NCI-H526 (cell line): ENCODE results near the gene APOA1.
"Not testable (repeated sequence)": the region's sequence is repeated elsewhere in the genome, so short reads cannot be mapped to it uniquely, and the experiment has no call there.

Experiments
- DNase-seq, 2 experiments: peaks; one replicate each; lab custom pipeline; 2025; lab: John Stamatoyannopoulos, UW

The APOA1 gene

DNA sequence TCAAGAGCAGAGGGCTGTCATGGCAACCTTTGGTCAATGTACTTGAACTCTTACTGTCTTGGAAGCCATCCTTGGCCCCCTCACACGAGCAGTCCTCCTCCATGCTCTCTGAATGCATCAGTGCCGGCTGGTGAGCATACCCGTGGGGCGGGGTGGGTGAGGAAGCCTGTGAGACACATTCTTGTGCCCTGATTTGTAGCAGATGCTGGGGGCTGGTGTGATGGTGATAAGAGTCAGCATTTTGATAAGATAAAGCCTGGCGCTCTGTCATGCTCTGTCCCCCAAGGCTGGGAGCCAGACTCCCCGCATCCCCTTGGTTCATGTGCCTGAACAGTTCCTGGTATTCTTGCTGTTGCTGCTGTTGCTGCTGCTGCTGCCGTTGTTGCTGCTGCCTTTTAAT lies 20.5 kb upstream of the APOA1 start:
- DNase-seq = no peak

DNA sequence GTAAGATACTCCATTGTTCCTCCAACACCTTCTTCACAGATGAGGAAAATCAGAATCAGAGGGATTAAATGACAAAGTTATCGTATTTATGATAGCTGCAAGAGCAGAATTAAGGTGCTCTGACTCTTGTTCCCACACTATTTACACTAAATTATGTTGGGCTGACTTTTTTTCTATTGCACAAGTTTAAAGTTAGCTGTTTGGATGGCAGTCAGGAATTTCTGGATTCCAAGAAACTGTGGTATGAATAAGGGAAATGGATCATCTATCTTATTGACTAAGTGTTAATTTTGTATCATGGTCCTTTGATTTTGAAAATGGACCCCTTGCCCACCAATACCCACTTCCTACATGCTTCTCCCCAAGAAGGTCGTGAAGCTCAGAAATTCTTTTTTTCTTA lies 19.9 kb upstream of the APOA1 start:
- DNase-seq = no peak

DNA sequence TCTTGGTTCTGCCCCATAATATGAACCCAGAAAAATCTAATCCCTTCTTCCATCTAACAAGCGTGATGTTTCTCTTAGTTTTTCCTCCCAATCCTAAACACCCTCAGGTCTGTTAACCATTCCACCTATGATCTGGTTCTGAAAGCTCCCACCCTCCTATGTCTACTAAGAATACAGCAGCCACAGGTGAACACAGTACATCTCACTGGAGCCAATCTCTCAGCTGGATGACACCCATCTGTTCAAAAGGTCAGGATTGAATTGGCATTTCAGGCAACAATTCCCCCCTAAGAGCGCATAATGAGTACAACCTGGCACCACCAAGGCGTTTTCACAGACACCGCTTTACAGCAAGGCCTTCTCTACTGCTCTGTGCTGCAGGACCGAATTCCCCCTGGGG lies 19.0 kb upstream of the APOA1 start:
- no peak for DNase-seq

DNA sequence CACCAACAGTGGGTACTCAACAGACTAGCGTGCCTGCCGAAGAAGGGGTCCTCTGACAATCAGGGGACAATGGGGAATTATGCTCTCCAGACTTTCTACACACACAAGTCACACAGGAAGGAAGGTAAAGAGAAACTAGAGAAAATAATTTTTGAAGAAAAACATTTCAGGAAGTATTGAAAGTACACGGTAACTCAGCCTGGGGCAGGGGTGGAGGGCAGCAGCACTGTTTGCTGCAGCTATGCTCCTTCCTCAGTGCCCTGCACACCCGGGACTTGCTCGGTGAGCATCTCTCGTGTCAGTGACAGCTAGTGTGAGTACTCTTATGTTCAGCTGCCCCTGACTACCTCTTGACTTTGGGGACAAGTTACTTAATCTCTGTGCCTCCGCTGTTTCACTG lies 18.0 kb upstream of the APOA1 start:
- no peak for DNase-seq

DNA sequence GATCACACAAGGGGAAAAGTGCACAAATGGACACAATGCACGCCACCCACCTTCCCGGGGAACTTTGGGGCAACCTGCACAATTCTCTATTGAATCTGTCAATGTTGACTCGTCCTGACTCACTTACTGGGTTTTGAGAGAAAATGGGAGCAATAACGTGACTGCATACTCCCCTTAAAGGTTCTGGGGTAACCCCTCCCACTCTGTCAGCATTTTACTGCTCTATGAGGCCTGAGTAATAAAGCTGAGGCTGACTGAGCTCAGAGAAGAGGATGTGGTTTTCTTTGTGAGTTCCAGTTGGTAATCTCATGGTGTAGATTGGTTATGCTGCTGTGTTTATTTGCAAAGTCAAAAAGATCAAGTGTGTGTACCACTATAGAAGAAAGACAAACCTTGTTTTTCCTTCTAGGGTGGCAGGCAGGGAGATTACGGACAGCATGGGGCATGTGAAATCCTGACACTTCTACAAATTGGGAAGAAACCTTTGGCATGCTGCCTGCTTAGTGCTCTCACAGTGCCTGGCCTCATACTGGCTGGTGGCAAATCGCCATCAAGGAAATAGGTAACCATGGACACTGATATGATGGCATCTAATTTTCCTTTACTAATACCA lies 16.1 kb upstream of the APOA1 start:
- DNase-seq = no peak

DNA sequence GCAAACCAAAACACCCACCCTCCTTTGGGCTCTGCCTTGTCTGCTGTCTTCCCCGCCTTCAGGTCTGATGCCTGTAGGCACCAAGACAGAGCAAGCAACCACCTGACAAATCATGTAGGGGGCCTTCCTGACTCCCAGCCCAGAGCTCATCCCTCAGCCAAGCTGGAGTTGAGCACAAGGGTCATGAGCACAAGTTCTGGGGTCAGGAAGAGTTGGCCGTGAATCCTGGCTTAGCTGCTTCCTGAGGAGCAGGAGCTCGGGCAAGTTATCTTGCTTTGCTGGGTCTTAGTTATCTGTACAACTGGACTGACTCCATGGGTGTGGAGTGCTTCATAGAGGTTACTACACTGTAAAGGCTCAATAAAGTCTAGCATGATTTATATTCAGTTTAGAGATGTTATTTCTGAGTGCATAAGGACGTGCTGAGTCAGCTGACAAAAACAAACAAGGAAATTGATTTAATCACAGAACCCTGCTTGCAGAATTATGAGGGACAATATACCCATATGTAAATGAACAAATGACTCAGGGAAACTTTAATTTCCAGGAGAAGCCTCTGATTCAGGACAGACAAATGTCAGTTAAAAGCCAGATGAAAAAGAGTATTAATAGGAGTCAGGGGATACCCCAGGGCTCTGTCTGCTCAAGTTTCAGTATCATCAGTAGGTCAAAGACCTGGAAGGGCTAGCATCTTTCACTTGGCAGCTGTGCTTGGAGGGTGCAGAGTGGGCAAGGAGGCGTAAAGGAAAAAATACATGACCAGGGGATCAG lies 15.0 kb upstream of the APOA1 start:
- no peak for DNase-seq

DNA sequence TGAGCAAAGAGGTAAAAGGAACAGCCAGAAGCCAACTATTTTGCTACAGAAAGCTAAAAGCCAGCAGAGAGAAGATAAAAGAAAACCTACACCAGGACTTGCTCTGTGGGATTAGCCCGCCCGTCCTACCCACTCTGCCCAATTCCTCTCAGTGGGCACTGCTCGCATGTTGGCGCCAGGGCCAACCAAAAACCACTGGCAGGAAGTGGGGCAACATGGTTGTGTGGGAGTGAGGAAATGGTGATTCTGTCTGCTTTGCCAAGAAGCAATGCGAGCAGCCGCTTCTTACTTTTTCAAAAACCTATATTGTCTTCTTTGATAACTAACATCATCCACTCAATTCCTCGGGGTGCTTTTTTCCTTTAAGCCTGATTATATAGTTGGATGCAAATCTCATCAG lies 14.2 kb upstream of the APOA1 start:
- no peak for DNase-seq

DNA sequence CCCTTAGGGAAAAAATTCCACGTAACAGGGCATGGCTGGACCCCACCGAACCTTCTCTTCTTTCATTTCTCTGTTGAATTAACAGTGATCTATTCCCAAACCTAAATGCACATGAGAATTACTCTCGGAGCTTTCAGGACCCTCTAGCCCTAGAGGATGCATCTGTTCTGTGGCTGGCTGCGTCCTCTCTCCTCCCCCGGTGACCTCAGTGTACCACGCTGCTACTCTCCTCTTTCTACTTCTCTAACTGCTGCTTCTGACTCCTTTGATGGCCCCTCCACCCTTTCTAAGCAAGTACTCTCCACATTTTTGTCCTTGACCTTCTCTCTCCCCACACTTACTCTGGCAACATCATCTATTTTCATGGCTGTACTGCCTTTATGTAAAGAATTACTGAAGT lies 12.1 kb upstream of the APOA1 start:
- DNase-seq = no peak

DNA sequence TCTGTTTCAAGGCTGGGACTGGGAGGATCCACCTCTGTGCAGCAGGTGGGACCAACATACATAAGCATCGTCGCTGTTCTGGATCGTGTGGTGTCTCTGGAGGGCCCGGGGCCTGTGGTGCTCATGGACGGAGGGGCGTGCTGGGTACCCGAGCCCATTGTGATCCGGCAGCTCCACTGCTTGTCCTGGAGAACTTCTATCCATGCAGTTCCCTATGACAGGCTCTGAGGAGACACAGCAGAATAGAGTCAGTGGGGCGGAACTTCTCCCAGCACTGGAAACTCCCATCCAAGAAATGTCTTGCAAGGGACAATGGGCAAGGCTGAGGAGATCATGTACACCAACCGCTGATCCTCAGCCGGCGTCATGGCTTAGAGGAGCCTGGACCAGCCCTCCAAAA lies 11.6 kb upstream of the APOA1 start:
- DNase-seq = no peak

DNA sequence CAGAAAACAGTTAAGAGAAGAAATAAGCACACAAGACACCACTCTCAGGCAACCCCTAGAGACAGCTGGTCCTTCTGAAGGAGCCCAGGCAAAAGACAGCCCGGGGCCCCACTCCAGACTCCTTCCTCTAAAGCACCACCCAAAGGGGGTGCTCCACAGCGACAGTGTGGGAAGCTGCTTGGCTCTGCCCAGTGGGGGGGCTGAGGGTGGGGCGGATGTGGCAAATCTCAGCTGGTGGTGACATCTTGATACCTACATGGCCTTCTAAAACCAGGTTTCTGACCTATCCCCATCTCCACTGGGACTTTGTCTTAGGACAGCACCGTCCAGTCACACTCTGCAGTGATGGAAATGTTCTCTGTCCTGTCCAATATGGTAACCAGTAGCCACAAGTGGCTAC lies 10.2 kb upstream of the APOA1 start:
- DNase-seq = no peak

DNA sequence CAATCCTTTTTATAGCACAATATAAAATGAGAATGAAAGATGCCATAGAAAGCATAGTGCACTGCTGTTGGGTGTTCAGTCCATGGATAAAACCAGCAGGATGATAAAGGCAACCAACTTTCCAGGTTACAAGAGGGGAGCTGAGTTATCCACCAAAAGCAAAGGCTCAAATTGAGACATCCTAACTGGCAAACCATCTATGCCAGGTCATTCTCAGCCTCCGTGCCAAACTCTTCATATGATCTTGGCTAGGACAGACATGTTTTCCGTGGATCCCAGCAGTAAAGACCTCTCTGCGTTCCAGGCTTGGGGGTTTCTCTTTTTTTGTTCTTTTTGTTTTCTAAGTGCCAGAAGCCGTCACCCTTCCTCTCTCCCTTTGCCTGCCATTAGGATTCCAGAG lies 7.3 kb upstream of the APOA1 start:
- DNase-seq = no peak

DNA sequence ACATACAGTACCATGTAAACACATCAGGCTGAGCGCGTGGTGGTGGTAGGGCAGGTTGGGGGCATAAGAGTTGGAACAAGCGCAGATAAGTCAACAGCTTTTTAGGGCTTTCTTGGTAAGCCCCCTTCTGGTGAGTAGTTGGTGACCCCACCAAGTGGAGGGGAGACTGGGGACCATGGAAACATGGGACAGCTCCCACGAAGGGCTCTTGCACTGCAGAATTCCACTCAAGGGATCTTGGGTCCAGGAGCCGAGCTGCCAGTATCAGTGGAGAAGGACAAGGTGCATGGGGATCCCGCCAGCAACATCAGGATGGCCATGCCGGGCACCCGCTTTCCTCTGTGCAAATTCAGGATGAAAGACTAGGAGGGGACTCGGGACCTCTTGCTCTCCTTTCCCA lies 6.2 kb upstream of the APOA1 start:
- no peak for DNase-seq

DNA sequence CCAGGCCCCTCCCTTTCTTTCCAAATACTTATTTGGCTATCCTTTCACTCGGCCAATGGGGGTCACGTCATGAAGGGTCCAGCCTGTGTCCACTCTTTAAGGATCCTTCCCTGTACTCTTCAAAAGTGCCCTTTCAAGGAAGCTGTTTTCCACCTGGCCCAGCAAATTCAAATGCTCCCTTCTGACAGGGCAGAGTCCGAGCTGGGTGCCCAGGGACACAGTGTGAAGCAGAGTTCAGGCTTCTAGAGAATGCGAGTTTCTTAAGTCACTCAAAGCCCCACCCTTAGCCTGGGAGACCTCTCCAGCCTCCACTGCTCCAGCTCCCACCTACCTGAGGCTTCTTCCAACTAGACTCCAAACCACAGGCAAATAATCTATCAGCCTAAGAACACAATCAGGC lies 5.5 kb upstream of the APOA1 start:
- DNase-seq = no peak

DNA sequence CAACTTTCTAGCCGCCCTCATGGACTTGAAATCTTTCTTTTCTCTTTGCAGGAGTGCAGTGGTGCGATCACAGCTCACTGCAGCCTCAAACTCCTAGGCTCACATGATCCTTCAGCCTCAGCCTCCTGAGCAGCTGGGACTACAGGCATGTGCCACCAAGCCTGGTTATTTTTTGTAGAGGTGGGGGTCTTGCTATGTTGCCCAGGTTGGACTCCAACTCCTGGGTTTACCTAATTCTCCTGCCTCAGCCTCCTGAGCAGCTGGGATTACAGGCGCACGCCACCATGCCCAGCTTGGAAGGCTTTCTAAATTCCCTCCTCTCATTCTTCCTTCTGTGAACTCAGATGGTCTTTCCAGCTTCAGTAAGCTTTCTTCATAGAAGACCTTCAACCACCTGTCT lies 4.7 kb upstream of the APOA1 start:
- DNase-seq = no peak

DNA sequence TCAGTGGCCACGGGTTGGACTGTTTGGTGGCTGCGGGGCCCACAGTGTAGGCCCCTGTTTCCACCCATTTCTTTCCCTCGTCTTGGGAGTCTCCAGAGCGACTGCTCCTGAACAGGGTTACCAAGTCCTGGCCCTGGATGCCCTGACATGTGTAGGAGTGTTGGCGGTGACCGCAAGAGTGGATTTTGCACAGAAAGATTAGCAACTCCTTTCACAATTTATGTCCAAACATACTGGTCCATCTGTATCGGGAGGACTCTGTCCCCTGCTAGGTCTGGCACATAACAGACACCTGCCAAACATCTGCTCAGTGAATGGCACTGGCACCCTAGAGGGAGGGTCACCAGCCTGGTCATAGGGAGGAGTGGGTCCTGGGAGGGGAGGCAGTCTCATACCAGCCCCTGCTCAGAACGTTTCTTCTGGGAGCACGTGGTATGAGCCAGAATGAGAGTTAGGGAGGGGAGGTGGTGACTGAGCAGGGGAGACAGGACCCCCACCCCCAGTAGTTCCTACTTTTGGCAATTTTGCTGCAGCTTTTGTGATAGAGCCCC lies 3.4 kb upstream of the APOA1 start:
- no peak for DNase-seq

DNA sequence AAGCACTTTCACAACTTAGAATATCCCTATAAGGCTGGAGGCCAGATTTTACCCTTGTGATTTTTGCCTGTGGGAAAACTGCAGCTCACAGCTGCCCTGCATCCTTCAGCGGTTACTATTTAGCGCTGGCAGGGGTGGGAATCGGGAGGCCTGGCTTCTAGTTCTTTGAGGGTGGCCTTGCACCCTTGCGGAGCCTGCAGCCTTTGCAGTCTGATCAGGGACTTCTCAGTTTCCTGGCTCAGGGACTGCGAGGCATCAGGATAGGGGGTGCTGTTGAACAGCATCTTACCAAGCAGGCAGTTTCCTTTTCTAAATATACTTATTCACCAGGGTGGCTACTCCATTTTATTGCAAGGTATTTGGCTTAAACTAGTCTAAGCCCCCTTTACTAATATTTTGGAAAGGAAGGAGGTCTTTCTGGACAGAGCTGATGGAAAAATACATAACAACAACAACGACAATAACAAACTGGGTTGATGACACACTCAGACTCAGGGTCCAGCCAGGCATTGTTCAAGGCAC lies 2.9 kb upstream of the APOA1 start:
- DNase-seq = peak in 1 of 2 experiments; percentile 35

DNA sequence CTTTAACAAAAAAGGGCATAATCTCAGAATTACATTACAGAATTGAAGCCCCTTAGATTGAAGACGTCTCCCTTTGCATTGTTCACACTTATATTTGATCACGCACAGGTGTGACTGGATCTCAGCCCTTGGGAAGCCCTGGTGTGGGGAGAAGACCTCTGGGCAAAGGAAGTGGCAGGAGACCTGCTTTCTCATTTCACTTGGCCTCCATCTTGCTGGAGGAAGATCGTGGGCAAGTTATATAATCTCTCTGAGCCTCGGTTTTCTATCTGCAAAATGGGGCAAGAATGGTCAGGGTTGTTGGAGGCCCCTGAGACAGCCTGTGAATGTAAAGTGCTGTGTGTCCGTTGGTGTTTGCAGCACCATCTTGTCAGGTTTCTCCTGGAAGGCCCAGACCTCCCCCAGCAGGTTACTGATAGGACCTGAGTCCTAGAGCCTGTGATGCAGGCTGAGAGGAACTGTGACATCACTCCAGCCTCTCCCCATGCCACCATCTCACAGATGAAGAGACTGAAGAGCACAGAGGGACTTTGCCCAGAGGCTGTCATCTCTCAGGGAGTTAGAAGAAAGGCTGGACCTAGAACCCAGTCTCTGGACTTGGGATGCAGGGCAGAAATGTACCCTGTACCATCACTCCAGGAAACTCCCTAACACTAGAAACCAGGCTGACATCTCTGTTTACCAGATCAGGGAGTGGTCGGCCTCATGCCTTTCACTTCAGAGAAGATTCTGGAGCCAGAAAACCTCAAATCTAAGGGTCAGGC lies 1.1 kb upstream of the APOA1 start:
- DNase-seq = no peak

DNA sequence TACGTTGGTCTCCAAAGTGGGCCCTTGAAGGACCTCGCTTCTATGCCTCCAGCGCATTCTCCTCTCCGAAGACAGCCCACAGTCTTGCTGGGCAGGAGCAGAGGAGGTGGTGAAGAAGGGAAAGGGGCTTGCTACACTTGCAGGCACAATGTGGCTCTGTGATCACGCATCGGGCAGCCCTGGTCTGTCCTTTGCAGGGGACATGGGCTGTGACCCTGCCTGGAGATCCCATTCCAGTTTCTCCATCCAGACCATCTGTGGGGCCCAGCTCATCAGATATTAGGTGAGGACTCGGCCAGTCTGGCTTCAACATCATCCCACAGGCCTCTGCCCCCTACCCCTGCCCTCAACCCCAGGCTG lies 810 bp downstream of the APOA1 start:
- DNase-seq = no peak

DNA sequence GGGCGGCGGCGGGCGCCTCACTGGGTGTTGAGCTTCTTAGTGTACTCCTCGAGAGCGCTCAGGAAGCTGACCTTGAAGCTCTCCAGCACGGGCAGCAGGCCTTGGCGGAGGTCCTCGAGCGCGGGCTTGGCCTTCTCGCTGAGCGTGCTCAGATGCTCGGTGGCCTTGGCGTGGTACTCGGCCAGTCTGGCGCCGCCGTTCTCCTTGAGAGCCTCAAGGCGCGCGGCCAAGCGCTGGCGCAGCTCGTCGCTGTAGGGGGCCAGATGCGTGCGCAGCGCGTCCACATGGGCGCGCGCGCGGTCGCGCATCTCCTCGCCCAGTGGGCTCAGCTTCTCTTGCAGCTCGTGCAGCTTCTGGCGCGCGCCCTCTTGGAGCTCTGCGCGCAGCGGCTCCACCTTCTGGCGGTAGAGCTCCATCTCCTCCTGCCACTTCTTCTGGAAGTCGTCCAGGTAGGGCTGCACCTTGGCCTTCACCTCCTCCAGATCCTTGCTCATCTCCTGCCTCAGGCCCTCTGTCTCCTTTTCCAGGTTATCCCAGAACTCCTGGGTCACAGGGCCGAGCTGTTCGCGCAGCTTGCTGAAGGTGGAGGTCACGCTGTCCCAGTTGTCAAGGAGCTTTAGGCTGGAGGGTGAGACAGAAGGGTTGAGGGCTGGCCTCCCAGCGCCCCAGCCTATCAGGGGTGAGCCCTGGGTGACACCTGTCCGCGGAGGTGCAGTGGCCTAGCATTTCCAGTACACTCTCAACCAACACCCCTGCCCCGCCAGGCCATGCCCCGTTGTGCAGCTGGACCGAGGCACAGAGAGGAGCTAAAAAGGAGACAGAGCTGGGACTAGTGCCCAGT lies 1.4 kb downstream of the APOA1 start:
- DNase-seq = peak; percentile 93 to 100

DNA sequence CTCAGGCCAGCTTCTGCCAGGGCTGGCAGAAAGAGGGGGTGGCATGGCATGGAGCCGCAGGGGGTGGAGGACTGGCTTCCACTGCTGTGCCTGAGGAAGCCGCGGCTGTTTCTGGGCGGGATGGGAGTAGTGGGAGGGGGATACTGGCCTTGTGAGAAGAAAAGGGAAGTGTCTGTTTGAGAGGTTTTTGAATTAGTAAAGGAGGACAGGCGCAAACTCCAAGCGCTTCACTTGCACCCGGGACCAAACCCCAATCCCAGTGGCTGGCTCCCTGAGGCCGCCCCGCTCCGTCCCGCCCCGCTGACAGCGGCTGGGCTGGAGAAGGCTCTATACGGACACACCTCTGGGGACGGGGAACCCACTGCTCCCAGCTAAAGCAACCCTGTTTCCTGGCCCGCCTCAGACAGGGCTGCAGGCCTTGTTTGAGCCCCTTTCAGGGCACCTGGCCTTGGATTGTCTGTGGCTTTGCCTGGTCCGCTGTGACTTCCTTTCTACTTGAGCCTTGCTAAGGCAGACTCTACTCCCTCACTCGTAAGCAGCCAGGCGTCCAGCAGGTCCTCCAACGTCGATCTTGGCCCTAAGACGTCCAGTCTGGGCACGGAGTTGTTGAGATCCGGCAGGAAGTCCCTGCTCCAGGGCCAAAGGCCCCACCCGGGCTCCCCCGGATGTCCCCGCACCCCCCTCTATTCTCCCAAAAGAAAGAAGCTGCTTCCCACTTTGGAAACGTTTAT lies 2.2 kb downstream of the APOA1 start:
- peak in 1 of 2 experiments; percentile 52 for DNase-seq

DNA sequence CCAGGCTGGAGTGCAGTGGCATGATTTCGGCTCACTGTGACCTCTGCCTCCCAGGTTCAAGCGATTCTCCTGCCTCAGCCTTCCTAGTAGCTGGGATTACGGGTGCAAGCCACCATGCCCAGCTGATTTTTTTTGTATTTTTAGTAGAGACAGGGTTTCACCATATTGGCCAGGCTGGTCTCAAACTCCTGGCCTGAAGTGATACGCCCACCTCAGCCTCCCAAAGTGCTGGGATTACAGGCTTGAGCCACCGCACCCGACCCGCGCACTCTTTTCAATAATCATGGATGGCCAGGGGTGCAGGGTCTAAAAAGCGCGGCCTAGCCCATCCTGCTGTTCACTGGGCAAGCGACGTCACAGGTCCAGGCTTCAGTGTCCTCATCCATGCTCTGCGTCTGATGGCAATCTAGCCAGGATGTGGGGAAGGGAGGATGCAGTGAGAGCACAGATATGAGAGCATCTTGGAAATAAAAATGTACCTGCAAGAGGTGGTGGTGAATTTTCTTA lies 2.8 kb downstream of the APOA1 start:
- DNase-seq = not testable (repeated sequence)
